ENCODE measurements around the gene ZC2HC1B. TPM values are rescaled to one million over a fixed set of nuclear protein-coding genes. Genes with fewer than 3 reads are reported as not detected.

Gene ZC2HC1B
- total RNA-seq, 1 experiment from 2014 or later: not detected

- no peak for DNase-seq (ENCODE audit: low spot score)
These were observed 70.1 kb downstream of the ZC2HC1B start for GRCh38 chr6:143934331-143934730.

GRCh38 chr6:143934867-143935266 is 70.6 kb downstream of the ZC2HC1B start:
- DNase-seq (ENCODE audit: low spot score): no peak

- no peak for DNase-seq (ENCODE audit: low spot score)
These were observed 72.1 kb downstream of the ZC2HC1B start for GRCh38 chr6:143936347-143936746.

GRCh38 chr6:143936778-143937667 is 72.7 kb downstream of the ZC2HC1B start:
- no peak for DNase-seq (ENCODE audit: low spot score)

- no peak for DNase-seq (ENCODE audit: low spot score)
These were observed 73.3 kb downstream of the ZC2HC1B start for GRCh38 chr6:143937668-143937970.

GRCh38 chr6:143939364-143939763 is 75.1 kb downstream of the ZC2HC1B start:
- no peak for DNase-seq (ENCODE audit: low spot score)

- peak; percentile 78 for DNase-seq (ENCODE audit: low spot score)
These were observed 75.8 kb downstream of the ZC2HC1B start for GRCh38 chr6:143940011-143940597.

GRCh38 chr6:143941852-143942627 is 77.8 kb downstream of the ZC2HC1B start:
- peak; percentile 59 for DNase-seq (ENCODE audit: low spot score)

GRCh38 chr6:143948208-143948607 is 83.9 kb downstream of the ZC2HC1B start:
- DNase-seq (ENCODE audit: low spot score): no peak

GRCh38 chr6:143949535-143949934 is 85.3 kb downstream of the ZC2HC1B start:
- no peak for DNase-seq (ENCODE audit: low spot score)

GRCh38 chr6:143949962-143950361 is 85.7 kb downstream of the ZC2HC1B start:
- DNase-seq (ENCODE audit: low spot score): no peak

- no peak for DNase-seq (ENCODE audit: low spot score)
These were observed 86.6 kb downstream of the ZC2HC1B start for GRCh38 chr6:143950875-143951274.

- DNase-seq (ENCODE audit: low spot score): no peak
These were observed 87.9 kb downstream of the ZC2HC1B start for GRCh38 chr6:143952060-143952778.

- no peak for DNase-seq (ENCODE audit: low spot score)
These were observed 88.8 kb downstream of the ZC2HC1B start for GRCh38 chr6:143952947-143953701.

- no peak for DNase-seq (ENCODE audit: low spot score)
These were observed 89.6 kb downstream of the ZC2HC1B start for GRCh38 chr6:143953922-143954321.

- no peak for DNase-seq (ENCODE audit: low spot score)
These were observed 91.7 kb downstream of the ZC2HC1B start for GRCh38 chr6:143955971-143956370.

GRCh38 chr6:143957679-143958274 is 93.5 kb downstream of the ZC2HC1B start:
- no peak for DNase-seq (ENCODE audit: low spot score)

GRCh38 chr6:143958839-143959399 is 94.6 kb downstream of the ZC2HC1B start:
- no peak for DNase-seq (ENCODE audit: low spot score)

- no peak for DNase-seq (ENCODE audit: low spot score)
These were observed 95.7 kb downstream of the ZC2HC1B start for GRCh38 chr6:143959927-143960326.

GRCh38 chr6:143961066-143961465 is 96.8 kb downstream of the ZC2HC1B start:
- DNase-seq (ENCODE audit: low spot score): no peak
